HG03432 (cell line): ENCODE results near the gene SLC47A2.

Experiments used
- ATAC-seq: cut with Tn5 transposase; IDR thresholded peaks from one replicate; pipeline ENCODE4 v1.9.1; 2021; ENCODE audit warnings: mild to moderate bottlenecking, moderate library complexity; ENCODE audit not compliant: unreplicated experiment

The SLC47A2 gene

DNA sequence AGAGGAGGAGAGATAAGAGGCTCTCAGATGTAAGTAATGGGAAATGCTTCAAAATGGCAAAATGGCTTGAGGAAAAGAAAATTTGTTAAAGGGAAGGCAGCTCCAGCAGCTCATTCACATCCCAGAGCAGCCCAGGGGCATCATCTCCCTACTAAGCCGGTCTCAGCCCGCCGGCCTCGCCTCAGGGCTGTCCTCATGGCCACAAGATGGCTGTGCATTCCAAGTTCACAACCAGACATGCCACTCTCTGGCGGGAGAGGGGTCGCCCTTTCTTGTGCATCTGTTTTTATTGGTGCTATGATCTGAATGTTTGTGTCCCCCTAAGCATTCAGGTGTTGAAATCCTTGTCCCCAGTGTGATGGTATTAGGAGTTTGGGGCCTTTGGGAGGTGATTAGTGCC lies 13.5 kb upstream of the SLC47A2 start:
- ATAC-seq = no peak

DNA sequence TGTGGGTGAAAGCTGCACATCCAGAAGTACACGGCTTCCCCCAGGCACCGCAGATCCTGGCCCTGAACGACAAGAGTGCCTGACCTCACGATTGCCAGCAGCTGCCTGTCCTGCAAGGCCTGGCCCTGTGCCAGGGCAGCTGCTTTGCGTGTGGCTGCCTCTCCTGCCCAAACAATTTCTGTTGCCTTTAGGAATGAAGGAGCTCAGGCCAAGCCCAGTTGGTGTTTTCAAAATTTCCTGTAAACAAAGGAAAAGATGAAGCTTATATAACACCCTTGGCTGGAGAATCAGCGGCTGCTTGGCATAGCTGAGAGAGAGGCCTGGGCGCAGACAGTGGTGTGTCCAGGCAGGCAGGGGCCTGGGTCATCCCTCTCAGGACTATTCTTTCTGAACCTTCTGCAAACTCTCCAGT lies 11.7 kb upstream of the SLC47A2 start:
- no peak for ATAC-seq

DNA sequence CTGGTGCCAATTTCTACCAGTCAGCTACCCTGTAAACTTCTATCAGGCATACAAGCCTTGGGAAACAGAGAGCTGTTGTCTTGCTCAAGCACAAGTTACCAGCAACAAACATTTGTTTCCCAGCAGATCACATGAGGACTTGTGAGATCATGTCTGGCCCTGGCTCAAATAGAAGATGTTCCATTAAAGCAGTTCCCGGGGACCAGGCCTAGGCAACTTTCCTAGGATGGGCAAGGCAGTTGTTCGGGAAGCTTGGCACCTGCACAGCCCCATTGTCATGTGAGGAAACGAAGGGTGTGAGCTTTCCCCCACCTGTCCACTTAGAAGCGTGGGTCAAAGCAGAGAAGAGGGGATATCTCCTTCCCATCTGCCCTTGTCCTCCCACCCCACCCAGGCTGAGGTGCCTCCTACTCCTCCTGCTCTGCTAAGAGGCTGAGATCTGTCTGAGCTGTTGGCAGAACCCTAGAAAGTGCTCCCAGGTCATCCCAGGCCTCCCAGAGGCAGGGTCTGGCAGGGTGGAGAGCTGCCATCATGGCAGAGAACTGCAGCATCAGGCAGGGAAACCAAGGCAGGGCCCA lies 11.2 kb upstream of the SLC47A2 start:
- no peak for ATAC-seq

DNA sequence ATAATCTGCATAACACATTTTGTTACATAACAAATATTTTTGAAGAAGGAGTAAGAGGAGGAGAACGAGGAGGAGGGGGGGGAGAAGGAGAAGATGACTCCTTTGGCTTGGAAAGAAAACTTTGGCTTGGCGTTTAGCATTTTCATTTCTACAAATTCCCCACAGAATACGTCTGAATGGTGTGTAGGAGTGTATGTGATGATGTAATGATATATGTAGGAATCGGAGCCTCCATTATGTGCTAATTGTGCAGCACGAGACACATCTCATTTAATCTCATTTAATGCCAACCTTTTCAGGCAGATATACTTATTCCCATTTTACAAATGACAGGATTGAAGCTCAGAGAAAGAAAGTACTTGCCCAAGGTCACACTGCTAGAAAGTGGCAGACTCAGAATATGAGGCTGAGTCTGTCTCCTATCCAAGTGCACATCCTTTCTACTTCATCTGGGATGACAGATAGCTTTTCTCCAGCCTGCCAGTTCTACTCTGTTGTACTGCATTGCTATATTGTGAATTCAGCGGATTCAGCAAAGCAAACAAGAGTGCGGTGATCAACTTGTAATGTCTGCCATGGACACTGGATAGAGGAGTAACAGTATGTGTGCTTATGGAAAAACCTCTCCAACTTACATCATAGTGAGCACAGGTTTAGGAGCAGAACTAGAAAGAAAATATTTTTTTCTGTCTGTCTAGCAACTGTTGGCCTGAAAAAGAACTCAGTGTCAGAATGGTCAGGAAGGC lies 10.4 kb upstream of the SLC47A2 start:
- no peak for ATAC-seq

DNA sequence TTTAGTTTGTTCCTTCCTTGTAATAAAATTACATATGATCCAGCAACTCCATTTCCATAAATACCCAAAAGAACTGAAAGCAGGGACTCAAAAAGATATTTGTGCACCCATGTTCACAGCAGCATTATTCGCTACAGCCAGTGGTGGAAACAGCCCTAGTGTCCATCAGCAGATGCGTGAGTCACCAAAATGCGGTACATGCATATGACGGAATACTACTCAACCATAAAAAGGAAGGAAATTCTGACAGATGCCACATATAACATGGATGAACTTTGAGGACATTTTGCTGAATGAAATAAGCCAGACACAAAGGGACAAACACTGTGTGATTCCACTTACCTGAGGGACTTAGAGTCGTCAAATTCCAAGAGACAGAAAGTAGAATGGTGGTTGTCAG lies 9.1 kb upstream of the SLC47A2 start:
- no peak for ATAC-seq

DNA sequence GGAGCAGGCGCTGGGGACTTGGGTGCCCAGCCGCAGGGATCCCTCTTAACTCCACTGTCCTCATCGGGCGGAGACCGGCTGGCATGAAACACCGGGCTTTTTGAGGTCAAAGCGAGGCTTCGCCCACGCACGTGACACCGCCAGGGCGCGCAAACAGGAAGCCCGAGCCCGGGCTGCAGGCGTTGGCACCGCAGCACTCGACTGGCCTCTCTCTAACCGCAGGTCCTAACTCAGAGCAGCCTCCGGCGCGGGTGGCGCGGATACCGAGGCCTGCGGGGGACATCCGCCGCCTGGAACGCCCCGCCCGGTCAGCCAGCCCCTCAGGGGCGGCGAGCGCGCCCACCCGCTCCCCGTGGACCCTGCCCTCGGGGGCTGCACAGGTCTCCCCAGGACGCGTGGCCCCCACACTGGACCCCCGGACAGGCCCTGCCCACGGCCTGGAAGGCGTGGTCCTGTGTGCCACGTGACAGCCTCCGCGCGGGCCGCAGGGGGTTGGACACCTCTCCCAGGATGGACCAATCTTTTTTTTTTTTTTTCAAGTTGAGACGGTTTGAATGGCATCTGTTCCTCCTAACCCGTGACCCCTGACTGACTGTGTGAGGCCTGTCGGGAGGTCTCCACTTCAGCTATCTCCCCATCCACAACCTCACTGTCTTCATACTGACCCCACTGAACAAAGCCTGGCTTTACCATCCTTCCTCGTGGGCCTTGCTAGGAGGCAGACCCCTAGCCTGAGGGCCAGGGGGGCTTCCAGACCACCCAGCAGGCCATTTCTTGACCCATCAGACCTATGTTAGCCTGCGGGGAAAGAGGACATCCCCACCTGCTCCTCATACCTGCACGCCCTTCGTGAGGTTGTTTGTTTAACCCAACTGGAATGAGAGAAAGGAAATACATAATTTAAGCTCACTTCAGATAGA lies 8.4 kb upstream of the SLC47A2 start:
- ATAC-seq = no peak

DNA sequence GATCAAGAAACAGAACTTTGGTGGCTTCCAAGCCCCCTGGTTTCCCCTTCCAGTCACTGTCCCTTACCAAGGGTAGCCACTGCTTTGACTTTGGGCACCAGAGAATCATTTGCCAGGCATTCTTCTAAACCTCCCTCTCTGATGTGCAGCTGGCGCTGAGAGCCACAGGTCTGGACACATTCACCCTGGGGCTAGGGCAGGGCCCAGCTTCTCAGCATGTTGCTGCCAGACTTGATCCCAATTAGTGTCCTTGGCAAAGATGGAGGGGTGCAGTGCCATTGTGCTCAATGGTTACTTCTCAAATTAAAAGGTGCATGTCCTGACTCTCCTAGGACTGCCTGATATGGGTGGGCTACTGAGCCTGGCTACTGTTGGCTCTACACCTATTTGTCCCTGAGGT lies 7.6 kb upstream of the SLC47A2 start:
- ATAC-seq = no peak

DNA sequence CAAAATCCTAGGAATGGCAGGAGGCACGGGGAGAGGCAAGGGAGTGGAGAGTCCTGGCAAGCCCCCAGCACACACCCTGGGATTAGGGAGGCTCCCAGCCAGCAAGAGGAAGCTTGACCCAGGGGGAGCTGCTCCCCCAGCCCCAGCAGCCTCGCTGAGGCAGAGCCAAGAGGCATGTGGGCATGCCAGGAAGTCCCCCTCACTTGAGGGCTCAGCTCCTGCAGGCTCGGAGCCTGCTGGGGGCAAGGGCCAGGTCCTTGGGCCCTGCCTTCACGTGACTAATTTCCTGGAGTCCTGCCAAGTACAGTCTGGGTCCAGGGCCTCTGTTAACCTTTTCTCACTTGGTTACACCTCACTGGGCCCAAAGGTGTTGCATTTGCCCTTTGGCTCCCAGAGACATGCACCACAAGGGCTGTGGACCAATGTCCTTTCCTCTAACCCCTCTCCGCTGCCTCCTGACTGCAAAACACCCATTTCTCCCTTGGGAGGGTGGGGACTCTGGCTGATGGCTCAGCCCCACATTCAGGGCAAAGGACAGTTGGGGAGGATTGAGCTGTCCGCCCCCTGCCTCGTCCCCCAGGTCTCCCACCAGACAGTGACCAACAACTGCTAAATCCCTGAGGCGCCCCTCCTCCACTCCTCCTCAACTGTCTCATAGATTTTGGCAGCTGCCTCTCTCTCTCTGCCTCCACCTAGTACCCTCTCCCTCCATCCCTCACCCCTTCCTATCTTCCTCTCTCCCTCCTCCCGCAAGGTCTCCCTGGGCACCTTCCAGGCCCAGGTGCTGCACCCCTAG lies 4.4 kb upstream of the SLC47A2 start:
- no peak for ATAC-seq

DNA sequence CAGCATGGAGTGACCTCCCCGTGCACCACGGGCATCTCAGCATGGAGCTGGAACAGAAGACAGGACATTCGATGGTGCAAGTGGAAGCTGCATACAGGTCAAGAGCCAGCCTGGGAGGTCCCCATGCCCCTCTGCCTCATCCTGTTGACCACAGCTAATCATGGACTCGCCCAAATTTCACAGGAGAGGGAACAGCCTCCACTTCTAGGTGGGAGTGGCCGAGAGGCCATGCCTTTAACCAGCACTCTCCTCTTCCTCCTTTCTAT lies 3.8 kb upstream of the SLC47A2 start:
- ATAC-seq = no peak

DNA sequence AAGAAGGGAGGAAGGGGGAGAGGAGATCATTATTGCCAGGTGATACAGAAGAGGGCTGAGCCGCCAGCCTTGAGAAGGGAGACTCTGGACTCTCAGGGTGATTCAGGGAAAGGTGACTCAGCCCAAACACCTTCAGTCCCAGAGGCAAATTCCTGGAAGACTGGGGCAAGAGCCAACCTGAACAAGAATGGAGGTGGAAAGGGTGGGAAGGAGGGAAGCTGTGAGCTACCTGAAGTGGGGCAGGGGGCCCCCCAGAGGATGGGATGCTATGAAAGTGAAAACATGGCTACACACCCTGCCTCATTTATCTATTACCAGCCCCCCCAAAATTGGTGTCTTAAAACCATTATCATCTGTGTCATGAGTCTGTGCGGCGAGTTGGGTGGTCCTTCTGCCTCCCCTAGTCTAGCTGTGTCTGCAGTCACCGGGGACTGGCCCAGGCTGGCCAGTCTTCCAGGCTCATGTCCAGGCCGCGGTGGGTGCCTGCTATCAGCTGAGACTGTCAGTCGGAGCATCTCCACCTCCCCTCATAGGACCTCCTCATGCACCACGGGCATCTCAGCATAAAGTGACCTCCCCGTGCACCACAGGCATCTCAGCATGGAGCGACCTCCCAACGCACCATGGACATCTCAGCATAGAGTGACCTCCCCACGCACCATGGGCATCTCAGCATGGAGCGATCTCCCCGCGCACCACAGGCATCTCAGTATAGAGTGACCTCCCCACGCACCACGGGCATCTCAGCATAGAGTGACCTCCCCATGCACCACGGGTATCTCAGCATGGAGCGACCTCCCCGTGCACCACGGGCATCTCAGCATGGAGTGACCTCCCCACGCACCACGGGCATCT lies 3.2 kb upstream of the SLC47A2 start:
- ATAC-seq = no peak

DNA sequence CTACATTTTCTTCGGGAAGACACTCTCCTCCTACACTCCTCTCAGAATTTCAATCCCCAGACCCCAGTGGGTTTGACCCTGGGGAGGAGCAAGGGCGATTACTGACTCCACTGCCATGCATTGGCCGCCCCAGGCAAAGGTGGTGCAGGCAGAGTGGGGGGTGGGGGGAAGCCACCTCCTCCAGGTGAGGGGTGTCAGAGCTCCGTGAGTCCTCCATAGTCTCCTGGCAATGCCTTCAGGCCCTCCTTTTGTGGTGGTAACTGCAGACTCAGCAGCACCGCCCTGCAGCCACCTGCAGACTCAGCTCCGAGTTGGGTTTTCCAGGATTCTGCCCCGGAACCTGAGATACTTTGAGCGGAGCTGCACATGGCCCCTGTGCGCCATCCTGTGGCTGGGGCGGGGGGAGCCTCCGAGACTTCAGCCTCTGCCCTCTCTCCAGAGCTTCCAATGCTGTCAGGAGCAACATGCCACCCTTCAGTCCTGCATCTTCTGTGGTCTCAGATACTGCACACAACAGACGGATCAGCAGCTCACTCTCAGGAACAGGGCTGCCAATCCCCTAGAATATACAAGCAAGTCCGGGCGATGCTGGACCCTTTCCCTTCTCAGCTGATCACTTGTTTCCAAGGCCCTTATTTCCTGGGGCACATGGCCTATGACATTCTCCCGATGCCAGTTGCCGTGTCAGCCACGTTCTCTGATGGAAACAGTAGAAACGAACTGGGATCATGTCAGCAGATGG lies 2.4 kb upstream of the SLC47A2 start:
- no peak for ATAC-seq

DNA sequence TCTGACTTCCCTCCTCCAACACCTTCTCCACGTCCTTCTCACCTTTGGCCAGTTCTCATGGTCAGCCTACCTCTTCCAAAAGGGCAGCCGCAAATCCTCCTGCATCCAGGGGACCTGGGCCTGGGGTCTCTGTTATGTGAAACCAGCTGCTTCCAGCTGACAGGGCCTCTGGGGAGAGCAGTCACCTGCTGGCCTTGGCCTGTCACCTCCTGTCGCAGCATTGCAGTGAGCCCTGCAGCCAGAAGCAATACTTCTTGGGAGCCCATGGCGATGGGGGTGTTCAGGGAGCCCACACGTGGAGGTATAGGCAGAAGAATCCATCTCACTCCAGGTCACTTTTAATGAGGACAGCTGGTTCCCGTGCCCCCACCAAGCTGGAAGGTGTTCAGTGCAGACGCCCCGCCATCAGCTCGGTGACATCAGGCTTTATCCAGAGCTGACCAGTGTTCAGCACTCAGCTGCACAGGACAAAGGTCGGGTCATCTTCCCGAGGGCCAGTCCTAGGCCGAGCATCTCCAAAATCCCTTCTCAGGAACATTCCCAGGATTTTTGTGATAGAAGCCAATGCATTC lies 1.7 kb upstream of the SLC47A2 start:
- no peak for ATAC-seq

DNA sequence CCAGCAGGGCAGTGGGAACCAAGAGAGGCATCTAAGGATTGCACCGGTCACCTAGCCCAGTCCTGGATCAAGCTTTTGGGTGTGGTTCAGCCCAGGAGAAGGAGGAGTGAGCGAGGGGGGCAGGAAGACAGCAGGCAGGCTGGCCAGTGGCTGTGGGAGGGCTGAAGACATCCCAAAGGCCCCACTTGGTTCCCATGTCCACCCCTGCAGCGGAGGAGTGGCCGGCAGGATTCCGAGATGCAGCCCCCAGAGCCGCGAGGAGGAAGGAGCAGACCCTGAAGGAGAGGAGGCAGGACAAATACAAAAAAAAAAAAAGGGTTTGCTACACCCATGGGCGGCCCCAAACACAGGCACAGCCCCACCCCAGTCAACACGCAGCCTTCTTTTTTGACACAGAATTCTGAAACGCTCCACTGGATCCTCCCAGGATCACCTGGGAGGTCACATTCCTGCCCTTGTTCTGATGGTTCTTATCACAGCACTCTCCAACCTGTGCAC lies 1.1 kb upstream of the SLC47A2 start:
- no peak for ATAC-seq

DNA sequence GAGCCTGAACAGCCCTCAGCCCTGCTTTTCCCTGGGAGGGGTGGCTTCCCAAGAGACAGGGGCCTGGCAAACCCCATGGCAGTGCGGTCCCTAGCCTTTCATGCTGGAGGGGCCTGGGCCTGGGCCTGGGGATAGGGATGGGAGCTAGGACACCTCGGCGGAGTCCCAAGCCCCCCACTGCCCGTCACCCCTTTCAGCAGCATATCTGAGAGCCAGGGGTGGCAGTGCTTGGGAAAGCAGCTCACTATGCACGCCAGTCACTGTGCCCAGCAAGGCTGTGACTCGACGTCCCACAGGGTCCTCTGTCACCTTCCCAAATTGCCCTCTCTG lies 612 bp upstream of the SLC47A2 start:
- no peak for ATAC-seq

DNA sequence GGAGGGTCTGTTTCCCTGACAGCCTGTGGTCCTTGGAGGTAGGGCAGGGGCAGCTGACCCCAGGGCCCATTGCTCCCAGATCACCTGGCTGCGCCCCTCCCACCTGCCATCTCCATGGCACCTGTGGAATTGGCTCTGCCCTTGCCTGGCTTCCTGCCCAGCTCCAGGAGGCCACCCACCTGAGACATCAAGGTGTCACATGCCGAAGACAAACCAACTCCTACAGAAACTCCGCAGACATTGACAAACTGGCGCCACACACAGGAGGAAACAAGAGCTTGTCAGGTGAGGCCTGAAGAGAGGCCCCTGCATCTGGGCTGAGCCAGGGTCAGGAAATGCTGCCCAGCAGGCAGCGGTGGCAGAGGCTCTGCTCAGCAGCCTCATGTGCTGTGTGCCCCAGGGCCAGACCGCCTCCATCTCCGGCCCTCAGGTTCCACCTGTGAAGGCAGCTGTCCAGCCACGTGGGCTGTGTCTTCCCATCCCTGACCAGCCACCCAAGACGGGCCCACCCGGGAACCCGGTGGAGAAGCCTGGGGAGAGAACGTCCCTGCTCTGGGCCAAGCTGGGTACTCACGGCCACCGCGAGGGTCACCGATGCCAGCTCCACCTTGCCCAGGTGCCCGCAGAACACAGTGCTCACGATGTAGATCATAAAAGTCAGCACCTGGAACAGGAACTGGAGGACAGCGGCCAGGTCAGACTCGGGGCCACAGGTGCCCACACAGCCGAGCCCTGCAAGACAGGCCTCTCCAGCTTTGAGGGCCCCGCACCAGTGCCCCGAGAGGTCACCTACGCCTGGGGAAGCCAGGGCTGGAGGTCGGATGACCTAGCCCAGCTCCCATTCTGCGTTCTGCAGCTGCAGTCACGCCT lies 1.6 kb downstream of the SLC47A2 start:
- ATAC-seq = no peak

DNA sequence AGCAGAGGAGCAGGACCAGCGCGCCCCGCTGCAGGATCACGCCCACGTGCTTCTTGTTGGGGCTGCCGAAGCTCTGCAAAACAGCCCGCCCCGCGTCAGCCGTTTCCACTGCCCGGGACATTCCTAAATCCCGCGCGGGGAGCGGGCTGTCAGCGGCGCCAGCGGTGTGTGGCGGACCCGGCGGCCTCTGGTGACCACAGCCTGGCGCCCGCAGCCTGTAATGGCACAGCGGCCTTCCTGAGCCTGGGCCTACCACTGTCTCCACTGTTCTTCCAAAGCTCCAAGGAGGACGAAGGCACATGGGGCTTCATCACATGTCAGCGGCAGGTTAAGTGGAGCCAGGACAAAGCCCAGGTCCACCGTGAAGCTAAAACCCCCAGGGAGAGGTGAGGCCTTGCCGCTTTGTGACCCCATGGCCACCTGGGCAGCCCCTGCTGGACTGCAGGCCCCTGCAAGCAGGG lies 2.5 kb downstream of the SLC47A2 start:
- no peak for ATAC-seq

DNA sequence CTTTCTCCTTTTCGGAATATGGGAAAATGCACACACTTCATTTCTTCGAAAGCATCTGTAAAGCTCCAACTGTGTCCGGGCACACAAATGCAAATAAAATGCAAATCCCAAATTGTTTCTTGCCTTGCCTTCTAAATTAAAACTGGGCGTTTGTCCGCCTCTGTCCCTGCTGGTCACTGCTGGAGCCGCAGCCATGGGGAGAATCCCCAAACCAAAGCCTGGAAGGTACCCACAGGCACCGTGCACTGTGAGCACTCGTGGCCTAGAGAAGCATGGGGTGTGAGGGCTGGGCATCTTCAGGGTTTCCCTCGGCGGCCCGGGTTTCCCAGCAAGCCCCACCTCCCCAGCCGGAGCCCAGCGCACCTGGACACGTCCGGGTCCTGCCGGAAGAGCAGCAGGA lies 2.9 kb downstream of the SLC47A2 start:
- no peak for ATAC-seq

DNA sequence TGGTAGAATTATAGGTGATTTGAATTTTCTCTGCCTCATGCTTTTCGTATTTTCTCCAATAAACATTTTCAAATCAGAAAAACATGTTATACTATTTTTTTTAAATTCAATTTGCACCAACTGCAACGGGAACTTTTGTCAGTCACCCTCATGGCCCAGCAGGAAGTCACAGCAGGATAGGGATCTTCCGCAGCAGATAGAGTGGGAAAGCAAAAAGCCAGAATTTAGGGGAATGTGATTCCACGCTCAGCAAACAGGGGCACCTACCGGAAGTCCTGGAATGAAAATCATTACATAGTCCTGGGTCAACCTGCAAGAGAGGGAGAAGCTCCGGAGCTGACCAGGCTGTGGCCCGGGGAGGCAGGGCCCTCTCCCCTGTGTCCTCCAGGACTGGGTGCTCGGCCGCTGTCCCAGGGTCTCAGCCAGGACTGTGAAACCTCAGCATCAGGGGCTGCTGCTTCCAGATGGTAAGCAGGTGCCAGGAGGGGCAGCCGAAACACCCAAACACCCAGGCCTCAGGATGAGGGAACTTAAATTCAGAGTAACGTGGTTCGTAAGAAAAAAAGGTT lies 3.9 kb downstream of the SLC47A2 start:
- ATAC-seq = no peak
